Measurements from ENCODE around the gene CHST3. TPM values are rescaled to one million over a fixed set of nuclear protein-coding genes. Genes with fewer than 3 reads are reported as not detected.

CHST3 gene
- total RNA-seq, 1 donor, result 43.1 TPM

GRCh38 chr10:72049472-72049871 lies 85.3 kb downstream of the CHST3 start:
- H3K4me2 ChIP-seq (ENCODE audit: insufficient read depth, low read length), result no peak overlapping the region
- no peak overlapping the region for H3K27ac ChIP-seq (ENCODE audit: low read depth, low read length)
- H3K36me3 ChIP-seq (ENCODE audit: insufficient read depth, low read length), result no peaks in the 10 kb centered on the region
- TF ChIP-seq CTCF (IDR thresholded peaks at IDR 0.05; ENCODE audit: extremely low read depth, low read depth, low read length), result no peak
- DNase-seq (ENCODE audit: insufficient read length, low spot score, missing footprints), result peak; percentile 18
- H3K4me1 ChIP-seq (ENCODE audit: insufficient read depth, low read length), result no peaks in the 10 kb centered on the region
- no peak overlapping the region for H2AFZ ChIP-seq (ENCODE audit: low read length)
- H3K27me3 ChIP-seq (ENCODE audit: insufficient read depth, low read length), result peaks cover 10% of the 10 kb centered on the region
- no peaks in the 10 kb centered on the region for H3K79me2 ChIP-seq (ENCODE audit: insufficient read depth, low read length)
- H3K4me3 ChIP-seq (ENCODE audit: insufficient read depth, low read length), result no peak overlapping the region
- H3K9me3 ChIP-seq (ENCODE audit: low read depth, low read length), result no peaks in the 10 kb centered on the region
- no peaks in the 10 kb centered on the region for H4K20me1 ChIP-seq (ENCODE audit: insufficient read depth, low read length)

- no peak overlapping the region for H3K4me2 ChIP-seq (ENCODE audit: insufficient read depth, low read length)
- peaks cover 10% of the 10 kb centered on the region for H3K27me3 ChIP-seq (ENCODE audit: insufficient read depth, low read length)
- no peaks in the 10 kb centered on the region for H3K4me1 ChIP-seq (ENCODE audit: insufficient read depth, low read length)
- H4K20me1 ChIP-seq (ENCODE audit: insufficient read depth, low read length), result no peaks in the 10 kb centered on the region
- H3K27ac ChIP-seq (ENCODE audit: low read depth, low read length), result no peak overlapping the region
- H3K4me3 ChIP-seq (ENCODE audit: insufficient read depth, low read length), result no peak overlapping the region
- no peaks in the 10 kb centered on the region for H3K79me2 ChIP-seq (ENCODE audit: insufficient read depth, low read length)
- no peaks in the 10 kb centered on the region for H3K36me3 ChIP-seq (ENCODE audit: insufficient read depth, low read length)
- no peak overlapping the region for H2AFZ ChIP-seq (ENCODE audit: low read length)
- no peak for DNase-seq (ENCODE audit: insufficient read length, low spot score, missing footprints)
- TF ChIP-seq CTCF (IDR thresholded peaks at IDR 0.05; ENCODE audit: extremely low read depth, low read depth, low read length), result no peak
- no peaks in the 10 kb centered on the region for H3K9me3 ChIP-seq (ENCODE audit: low read depth, low read length)
Measured at GRCh38 chr10:72049969-72050781, 86.0 kb downstream of the CHST3 start.

GRCh38 chr10:72050873-72051272 lies 86.7 kb downstream of the CHST3 start:
- DNase-seq (ENCODE audit: insufficient read length, low spot score, missing footprints), result peak; percentile 29
- Histone ChIP-seq H2AFZ (ENCODE audit: low read length) (no peak overlapping the region), H3K27me3 (ENCODE audit: insufficient read depth, low read length) (peaks cover 10% of the 10 kb centered on the region), H3K4me3 (ENCODE audit: insufficient read depth, low read length) (no peak overlapping the region), H3K27ac (ENCODE audit: low read depth, low read length) (no peak overlapping the region), H3K4me2 (ENCODE audit: insufficient read depth, low read length) (no peak overlapping the region), H4K20me1 (ENCODE audit: insufficient read depth, low read length) (no peaks in the 10 kb centered on the region), H3K4me1 (ENCODE audit: insufficient read depth, low read length) (no peaks in the 10 kb centered on the region), H3K36me3 (ENCODE audit: insufficient read depth, low read length) (no peaks in the 10 kb centered on the region), H3K79me2 (ENCODE audit: insufficient read depth, low read length) (no peaks in the 10 kb centered on the region), H3K9me3 (ENCODE audit: low read depth, low read length) (no peaks in the 10 kb centered on the region)
- TF ChIP-seq CTCF (IDR thresholded peaks at IDR 0.05; ENCODE audit: extremely low read depth, low read depth, low read length), result no peak

- TF ChIP-seq CTCF (IDR thresholded peaks at IDR 0.05; ENCODE audit: extremely low read depth, low read depth, low read length), result no peak
- Histone ChIP-seq H3K4me2 (ENCODE audit: insufficient read depth, low read length) (no peak overlapping the region), H3K27me3 (ENCODE audit: insufficient read depth, low read length) (peaks cover 16% of the 10 kb centered on the region), H3K4me1 (ENCODE audit: insufficient read depth, low read length) (no peaks in the 10 kb centered on the region), H2AFZ (ENCODE audit: low read length) (no peak overlapping the region), H3K27ac (ENCODE audit: low read depth, low read length) (no peak overlapping the region), H3K79me2 (ENCODE audit: insufficient read depth, low read length) (no peaks in the 10 kb centered on the region), H3K4me3 (ENCODE audit: insufficient read depth, low read length) (no peak overlapping the region), H3K36me3 (ENCODE audit: insufficient read depth, low read length) (no peaks in the 10 kb centered on the region), H3K9me3 (ENCODE audit: low read depth, low read length) (no peaks in the 10 kb centered on the region), H4K20me1 (ENCODE audit: insufficient read depth, low read length) (no peaks in the 10 kb centered on the region)
- peak; percentile 5 for DNase-seq (ENCODE audit: insufficient read length, low spot score, missing footprints)
Measured at GRCh38 chr10:72053690-72054089, 89.5 kb downstream of the CHST3 start.

Data from osteoblast (primary cell).